ENCODE results near the gene RPAP3.
"Not testable (repeated sequence)": the region's sequence is repeated elsewhere in the genome, so short reads cannot be mapped to it uniquely, and the experiment has no call there.

RPAP3 gene

GRCh38 chr12:47687636-47688035, 18.2 kb downstream of the RPAP3 start:
- H3K27me3 Mint-ChIP-seq = no peaks in the 10 kb centered on the region
- no peaks in the 10 kb centered on the region for H3K9me3 Mint-ChIP-seq
- ATAC-seq (replicated peaks; ENCODE audit: extremely low read depth, poor library complexity, severe bottlenecking) (no peak), DNase-seq (ENCODE audit: low spot score in 2 of 2) (no peak)
- no peak overlapping the region for H3K27ac Mint-ChIP-seq (ENCODE audit: low read depth)
- H3K4me3 Mint-ChIP-seq = no peak overlapping the region
- H3K36me3 Mint-ChIP-seq (ENCODE audit: insufficient read depth) = peaks cover 21% of the 10 kb centered on the region
- H3K4me1 Mint-ChIP-seq = no peaks in the 10 kb centered on the region

GRCh38 chr12:47686645-47687240, 19.1 kb downstream of the RPAP3 start:
- Mint-ChIP-seq H3K27me3 (no peaks in the 10 kb centered on the region), H3K36me3 (ENCODE audit: insufficient read depth) (peaks cover 19% of the 10 kb centered on the region), H3K27ac (ENCODE audit: low read depth) (no peak overlapping the region), H3K4me3 (no peak overlapping the region), H3K4me1 (no peaks in the 10 kb centered on the region), H3K9me3 (no peaks in the 10 kb centered on the region)
- no peak for ATAC-seq (replicated peaks; ENCODE audit: extremely low read depth, poor library complexity, severe bottlenecking)
- DNase-seq (ENCODE audit: low spot score in 2 of 2) = no peak

GRCh38 chr12:47679785-47680184, 26.0 kb downstream of the RPAP3 start:
- Mint-ChIP-seq H3K36me3 (ENCODE audit: insufficient read depth) (peaks cover 38% of the 10 kb centered on the region), H3K9me3 (no peaks in the 10 kb centered on the region), H3K27ac (ENCODE audit: low read depth) (no peak overlapping the region), H3K27me3 (no peaks in the 10 kb centered on the region), H3K4me3 (no peak overlapping the region), H3K4me1 (peaks cover 27% of the 10 kb centered on the region)
- DNase-seq (ENCODE audit: low spot score in 2 of 2) = no peak
- ATAC-seq (replicated peaks; ENCODE audit: extremely low read depth, poor library complexity, severe bottlenecking) = no peak

- ATAC-seq (replicated peaks; ENCODE audit: extremely low read depth, poor library complexity, severe bottlenecking) (no peak), DNase-seq (ENCODE audit: low spot score in 2 of 2) (no peak)
- Mint-ChIP-seq H3K4me1 (peaks cover 23% of the 10 kb centered on the region), H3K27ac (ENCODE audit: low read depth) (no peak overlapping the region), H3K27me3 (no peaks in the 10 kb centered on the region), H3K36me3 (ENCODE audit: insufficient read depth) (peaks cover 23% of the 10 kb centered on the region), H3K9me3 (no peaks in the 10 kb centered on the region), H3K4me3 (no peak overlapping the region)
These were observed 33.8 kb downstream of the RPAP3 start for GRCh38 chr12:47672068-47672467.

GRCh38 chr12:47667935-47668334, 37.9 kb downstream of the RPAP3 start:
- H3K36me3 Mint-ChIP-seq (ENCODE audit: insufficient read depth) = peaks cover 27% of the 10 kb centered on the region
- DNase-seq (ENCODE audit: low spot score in 2 of 2); H3K27me3 Mint-ChIP-seq; H3K27ac Mint-ChIP-seq (ENCODE audit: low read depth); ATAC-seq (replicated peaks; ENCODE audit: extremely low read depth, poor library complexity, severe bottlenecking); H3K4me1 Mint-ChIP-seq; H3K9me3 Mint-ChIP-seq; H3K4me3 Mint-ChIP-seq: not testable (repeated sequence)

GRCh38 chr12:47652521-47653234, 53.2 kb downstream of the RPAP3 start:
- H3K27ac Mint-ChIP-seq (ENCODE audit: low read depth) = no peak overlapping the region
- no peak overlapping the region for H3K4me3 Mint-ChIP-seq

GRCh38 chr12:47651368-47652254, 54.2 kb downstream of the RPAP3 start:
- peak overlapping the region; percentile 63 for H3K4me3 Mint-ChIP-seq
- no peaks in the 10 kb centered on the region for H3K36me3 Mint-ChIP-seq (ENCODE audit: insufficient read depth)
- no peaks in the 10 kb centered on the region for H3K9me3 Mint-ChIP-seq
- DNase-seq (ENCODE audit: low spot score in 2 of 2) (peak in 1 of 2 donors; percentile 39), ATAC-seq (replicated peaks; ENCODE audit: extremely low read depth, poor library complexity, severe bottlenecking) (peak; percentile 86)
- peak overlapping the region; percentile 61 for H3K27ac Mint-ChIP-seq (ENCODE audit: low read depth)
- peaks cover 12% of the 10 kb centered on the region for H3K4me1 Mint-ChIP-seq
- H3K27me3 Mint-ChIP-seq = no peaks in the 10 kb centered on the region

More at GRCh38 chr12:47652521-47653234, 53.2 kb downstream of the RPAP3 start:
- Mint-ChIP-seq H3K27me3 (no peaks in the 10 kb centered on the region), H3K36me3 (ENCODE audit: insufficient read depth) (no peaks in the 10 kb centered on the region), H3K4me1 (peaks cover 12% of the 10 kb centered on the region), H3K9me3 (no peaks in the 10 kb centered on the region)
- no peak for DNase-seq (ENCODE audit: low spot score in 2 of 2)
- ATAC-seq (replicated peaks; ENCODE audit: extremely low read depth, poor library complexity, severe bottlenecking) = no peak

GRCh38 chr12:47650469-47650868, 55.4 kb downstream of the RPAP3 start:
- no peaks in the 10 kb centered on the region for H3K36me3 Mint-ChIP-seq (ENCODE audit: insufficient read depth)
- ATAC-seq (replicated peaks; ENCODE audit: extremely low read depth, poor library complexity, severe bottlenecking) (no peak), DNase-seq (ENCODE audit: low spot score in 2 of 2) (no peak)
- H3K4me3 Mint-ChIP-seq = no peak overlapping the region
- no peak overlapping the region for H3K27ac Mint-ChIP-seq (ENCODE audit: low read depth)
- H3K27me3 Mint-ChIP-seq = no peaks in the 10 kb centered on the region
- no peaks in the 10 kb centered on the region for H3K9me3 Mint-ChIP-seq
- H3K4me1 Mint-ChIP-seq = peaks cover 12% of the 10 kb centered on the region

- Mint-ChIP-seq H3K27ac (ENCODE audit: low read depth) (no peak overlapping the region), H3K4me3 (no peak overlapping the region), H3K9me3 (peaks cover 3% of the 10 kb centered on the region), H3K27me3 (no peaks in the 10 kb centered on the region), H3K36me3 (ENCODE audit: insufficient read depth) (peaks cover 3% of the 10 kb centered on the region), H3K4me1 (peaks cover 12% of the 10 kb centered on the region)
- ATAC-seq (replicated peaks; ENCODE audit: extremely low read depth, poor library complexity, severe bottlenecking) (no peak), DNase-seq (ENCODE audit: low spot score in 2 of 2) (no peak)
These were observed 56.4 kb downstream of the RPAP3 start for GRCh38 chr12:47649381-47649780.

- peaks cover 4% of the 10 kb centered on the region for H3K36me3 Mint-ChIP-seq (ENCODE audit: insufficient read depth)
- no peak for ATAC-seq (replicated peaks; ENCODE audit: extremely low read depth, poor library complexity, severe bottlenecking)
- no peaks in the 10 kb centered on the region for H3K27me3 Mint-ChIP-seq
These were observed 57.7 kb downstream of the RPAP3 start for GRCh38 chr12:47648056-47648579.

GRCh38 chr12:47642310-47642709, 63.5 kb downstream of the RPAP3 start:
- H3K4me3 Mint-ChIP-seq; ATAC-seq (replicated peaks; ENCODE audit: extremely low read depth, poor library complexity, severe bottlenecking); H3K27ac Mint-ChIP-seq (ENCODE audit: low read depth); H3K36me3 Mint-ChIP-seq (ENCODE audit: insufficient read depth); H3K27me3 Mint-ChIP-seq; DNase-seq (ENCODE audit: low spot score in 2 of 2); H3K4me1 Mint-ChIP-seq: not testable (repeated sequence)
- H3K9me3 Mint-ChIP-seq = peaks cover 22% of the 10 kb centered on the region

More at GRCh38 chr12:47648056-47648579, 57.7 kb downstream of the RPAP3 start:
- H3K4me1 Mint-ChIP-seq = peaks cover 12% of the 10 kb centered on the region
- H3K4me3 Mint-ChIP-seq = no peak overlapping the region
- peaks cover 7% of the 10 kb centered on the region for H3K9me3 Mint-ChIP-seq
- DNase-seq (ENCODE audit: low spot score in 2 of 2) = no peak
- H3K27ac Mint-ChIP-seq (ENCODE audit: low read depth) = no peak overlapping the region

GRCh38 chr12:47636908-47637780, 68.7 kb downstream of the RPAP3 start:
- DNase-seq (ENCODE audit: low spot score in 2 of 2) (peak in 1 of 2 donors; percentile 18), ATAC-seq (replicated peaks; ENCODE audit: extremely low read depth, poor library complexity, severe bottlenecking) (no peak)
- Mint-ChIP-seq H3K27me3 (no peaks in the 10 kb centered on the region), H3K4me1 (peaks cover 9% of the 10 kb centered on the region), H3K9me3 (peaks cover 7% of the 10 kb centered on the region), H3K27ac (ENCODE audit: low read depth) (no peak overlapping the region), H3K4me3 (no peak overlapping the region), H3K36me3 (ENCODE audit: insufficient read depth) (peaks cover 4% of the 10 kb centered on the region)
